Gastrocnemius medialis (tissue), 4 donors: ENCODE measurements around the gene PIRT. TPM values are rescaled to one million over a fixed set of nuclear protein-coding genes. Genes with fewer than 3 reads are reported as not detected.

ENCODE experiments used
- ATAC-seq, 2 donors: fragments of 150-250 bp; one replicate each; pipeline ENCODE4 v1.9.1; 2016
- DNase-seq, 2 donors: peaks; one replicate each; pipeline ENCODE4 v3.0.0-alpha.2; 2019
- H3K27ac ChIP-seq, 4 donors: fragments of 200-600 bp; sonication (generic); 1 replicate in 1 of 4; 2 replicates in 3 of 4; pipeline ENCODE4 v1.5.1; 2016 to 2018; ENCODE audit warnings: mild to moderate bottlenecking in 2 of 4, moderate library complexity in 1 of 4
- H3K27me3 ChIP-seq, 3 donors: fragments of 200-600 bp; sonication (generic) in 2 of 3; 1 replicate in 1 of 3; 2 replicates in 2 of 3; pipeline versions ENCODE4 v1.5.1 to v1.6.0; 2016 to 2019; ENCODE audit warnings: mild to moderate bottlenecking in 1 of 3, moderate library complexity in 1 of 3
- H3K36me3 ChIP-seq, 2 donors: fragments of 200-600 bp; sonication (generic) in 1 of 2; one replicate each; pipeline ENCODE4 v1.5.1; 2017 to 2018
- H3K4me1 ChIP-seq, 2 donors: fragments of 200-600 bp; sonication (generic) in 1 of 2; one replicate each; pipeline ENCODE4 v1.5.1; 2016 to 2017; ENCODE audit warnings: mild to moderate bottlenecking in 2 of 2
- H3K4me3 ChIP-seq, 4 donors: fragments of 200-600 bp; sonication (generic) in 3 of 4; 1 replicate in 1 of 4; 2 replicates in 3 of 4; pipeline ENCODE4 v1.5.1; 2016 to 2019; ENCODE audit warnings: mild to moderate bottlenecking in 2 of 4
- H3K9me3 ChIP-seq, 3 donors: fragments of 200-600 bp; sonication (generic) in 2 of 3; 1 replicate in 1 of 3; 2 replicates in 2 of 3; pipeline ENCODE4 v1.5.1; 2016 to 2019
- POLR2A ChIP-seq, 2 donors: fragments of 450-650 bp; IDR thresholded peaks; one replicate each; pipeline ENCODE4 v1.6.1; 2017; ENCODE audit warnings: antibody characterized with exemption in 2 of 2, mild to moderate bottlenecking in 2 of 2, moderate library complexity in 2 of 2
- in situ Hi-C, 4 donors: fragments of 200-750 bp; cut with MboI; loops; one replicate each; pipeline versions ENCODE4 v1.15.0 to v1.8.0; 2017; ENCODE audit warnings: low sequenced_read_pairs in 4 of 4
- intact Hi-C: fragments of 100-400 bp; cut with DNase I; formaldehyde crosslinking; loops from one replicate; pipeline ENCODE4 v1.15.1; 2023; ENCODE audit warnings: low total_unique reads
- total RNA-seq, 4 donors: library from RNA; depleted of rRNA; stranded (reverse); fragments of >200 nt; gene quantifications; one replicate each; pipeline versions ENCODE4 v1.1.0 to v1.2.3, GENCODE V29; 2016
- TF ChIP-seq, protein P1 (sequence below), 5 experiments: fragments of 450-650 bp in 3 of 5; fragments of 200-600 bp in 2 of 5; sonication (generic) in 2 of 5; IDR thresholded peaks in 4 of 5; conservative IDR thresholded peaks in 1 of 5; 1 replicate in 4 of 5; 2 replicates in 1 of 5; pipeline ENCODE4 v1.5.1; 2016 to 2019; ENCODE audit warnings: antibody characterized with exemption in 5 of 5, mild to moderate bottlenecking in 3 of 5, moderate library complexity in 3 of 5

PIRT gene
- total RNA-seq, 4 donors from 2014 or later = not detected

DNA sequence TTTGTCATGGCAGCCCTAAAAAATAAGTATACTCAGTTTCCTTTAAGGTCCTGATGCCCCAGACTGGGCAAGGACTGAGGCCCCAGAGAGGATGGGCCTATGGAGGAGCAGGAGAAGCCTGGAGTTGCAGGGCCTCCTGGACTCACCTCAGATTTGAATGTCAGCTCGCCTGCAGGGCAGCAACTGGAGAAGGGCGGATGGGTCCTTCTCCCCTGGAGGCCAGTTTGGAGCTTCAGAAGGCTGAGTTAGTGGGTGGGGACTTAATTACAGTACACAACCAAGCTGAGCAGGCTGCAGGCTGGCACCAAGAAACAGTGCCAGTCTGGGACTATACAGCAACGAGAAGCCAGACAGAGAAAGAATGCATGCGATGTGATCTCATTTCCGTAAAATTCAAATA is 6.2 kb downstream of the PIRT start:
- intact Hi-C loops = no loop called here
- no peak for DNase-seq
- Histone ChIP-seq H3K27me3 (no peaks in the 10 kb centered on the region), H3K36me3 (no peaks in the 10 kb centered on the region), H3K4me1 (no peaks in the 10 kb centered on the region), H3K27ac (no peak overlapping the region), H3K4me3 (no peak overlapping the region), H3K9me3 (no peaks in the 10 kb centered on the region)
- TF ChIP-seq, protein P1, sequence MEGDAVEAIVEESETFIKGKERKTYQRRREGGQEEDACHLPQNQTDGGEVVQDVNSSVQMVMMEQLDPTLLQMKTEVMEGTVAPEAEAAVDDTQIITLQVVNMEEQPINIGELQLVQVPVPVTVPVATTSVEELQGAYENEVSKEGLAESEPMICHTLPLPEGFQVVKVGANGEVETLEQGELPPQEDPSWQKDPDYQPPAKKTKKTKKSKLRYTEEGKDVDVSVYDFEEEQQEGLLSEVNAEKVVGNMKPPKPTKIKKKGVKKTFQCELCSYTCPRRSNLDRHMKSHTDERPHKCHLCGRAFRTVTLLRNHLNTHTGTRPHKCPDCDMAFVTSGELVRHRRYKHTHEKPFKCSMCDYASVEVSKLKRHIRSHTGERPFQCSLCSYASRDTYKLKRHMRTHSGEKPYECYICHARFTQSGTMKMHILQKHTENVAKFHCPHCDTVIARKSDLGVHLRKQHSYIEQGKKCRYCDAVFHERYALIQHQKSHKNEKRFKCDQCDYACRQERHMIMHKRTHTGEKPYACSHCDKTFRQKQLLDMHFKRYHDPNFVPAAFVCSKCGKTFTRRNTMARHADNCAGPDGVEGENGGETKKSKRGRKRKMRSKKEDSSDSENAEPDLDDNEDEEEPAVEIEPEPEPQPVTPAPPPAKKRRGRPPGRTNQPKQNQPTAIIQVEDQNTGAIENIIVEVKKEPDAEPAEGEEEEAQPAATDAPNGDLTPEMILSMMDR (IDR thresholded peaks at IDR 0.05 in 4 of 5, conservative IDR thresholded peaks at IDR 0.05 in 1 of 5) = no peak
- no peak for TF ChIP-seq POLR2A (IDR thresholded peaks at IDR 0.05)
- no peak for ATAC-seq
- in situ Hi-C loops = loop anchor here in 1 of 4 donors (25.0 kb wide), 1 partner anchor 194 kb away; no protein-coding TSS in a partner anchor

DNA sequence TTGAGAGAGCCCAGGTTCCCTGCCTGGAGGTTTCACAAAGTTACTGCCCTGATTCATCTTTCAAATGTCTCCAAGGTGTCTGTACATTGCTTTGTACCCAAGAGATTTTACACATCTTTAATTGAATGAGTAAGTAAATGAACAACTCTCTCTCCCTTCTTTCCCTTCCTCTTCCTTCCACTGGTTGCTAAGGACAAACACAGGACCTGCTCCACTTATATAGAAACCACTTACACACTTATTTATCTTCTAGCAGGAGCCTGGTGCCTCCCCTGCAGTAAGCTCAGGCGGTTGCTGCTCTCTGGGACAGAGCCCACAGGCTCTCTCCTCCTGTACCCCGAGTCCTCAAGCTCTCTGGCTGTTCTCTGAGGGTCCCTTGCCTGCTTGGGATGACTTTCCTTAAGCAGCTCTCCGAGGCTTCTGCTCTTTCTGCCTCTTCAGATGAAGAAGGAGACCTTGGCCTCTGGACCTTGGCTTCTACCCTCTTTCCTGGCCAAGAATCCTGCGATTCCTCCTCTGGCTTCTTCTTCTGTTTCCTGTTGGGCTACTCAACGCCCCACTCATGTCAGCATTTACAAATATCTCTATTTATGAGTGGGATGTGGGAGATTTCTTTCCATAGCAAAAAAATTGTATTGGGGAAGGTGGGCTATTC is 9.9 kb downstream of the PIRT start:
- no peaks in the 10 kb centered on the region for H3K36me3 ChIP-seq
- intact Hi-C loops (no loop called here), in situ Hi-C loops (loop anchor here in 1 of 4 donors (25.0 kb wide), 1 partner anchor 191 kb away; no protein-coding TSS in a partner anchor)
- TF ChIP-seq, protein P1 (IDR thresholded peaks at IDR 0.05 in 4 of 5, conservative IDR thresholded peaks at IDR 0.05 in 1 of 5) = no peak
- TF ChIP-seq POLR2A (IDR thresholded peaks at IDR 0.05) = no peak
- ATAC-seq (no peak), DNase-seq (no peak)
- no peak overlapping the region for H3K27ac ChIP-seq
- no peaks in the 10 kb centered on the region for H3K4me1 ChIP-seq
- H3K9me3 ChIP-seq = no peaks in the 10 kb centered on the region
- H3K27me3 ChIP-seq = no peaks in the 10 kb centered on the region
- no peak overlapping the region for H3K4me3 ChIP-seq

DNA sequence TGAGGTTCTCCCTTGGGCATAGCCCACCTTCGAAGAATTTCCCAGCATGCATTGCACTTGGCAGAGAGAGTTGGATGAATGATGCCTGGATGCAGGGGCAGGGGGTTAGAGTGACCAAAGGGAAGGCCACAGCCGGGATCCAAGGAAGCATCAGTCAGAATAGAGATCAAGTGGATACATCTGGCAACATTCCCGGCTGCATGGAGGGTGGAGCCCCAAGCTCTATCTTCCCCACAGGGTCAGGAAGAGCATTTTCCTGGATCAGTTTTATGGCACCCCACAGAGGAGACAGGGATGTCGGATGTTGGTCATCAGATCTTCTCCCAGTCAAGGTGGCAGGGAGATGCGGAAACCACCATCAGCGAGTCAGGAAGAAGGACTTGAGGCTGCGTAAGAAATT is 13.0 kb downstream of the PIRT start:
- no peak for DNase-seq
- H3K36me3 ChIP-seq = no peaks in the 10 kb centered on the region
- H3K27ac ChIP-seq = no peak overlapping the region
- H3K4me1 ChIP-seq = no peaks in the 10 kb centered on the region
- in situ Hi-C loops (loop anchor here in 1 of 4 donors (25.0 kb wide), 1 partner anchor 188 kb away; no protein-coding TSS in a partner anchor), intact Hi-C loops (no loop called here)
- no peak overlapping the region for H3K4me3 ChIP-seq
- no peaks in the 10 kb centered on the region for H3K27me3 ChIP-seq
- no peaks in the 10 kb centered on the region for H3K9me3 ChIP-seq
- TF ChIP-seq, protein P1 (IDR thresholded peaks at IDR 0.05 in 4 of 5, conservative IDR thresholded peaks at IDR 0.05 in 1 of 5) = no peak
- no peak for TF ChIP-seq POLR2A (IDR thresholded peaks at IDR 0.05)
- no peak for ATAC-seq

DNA sequence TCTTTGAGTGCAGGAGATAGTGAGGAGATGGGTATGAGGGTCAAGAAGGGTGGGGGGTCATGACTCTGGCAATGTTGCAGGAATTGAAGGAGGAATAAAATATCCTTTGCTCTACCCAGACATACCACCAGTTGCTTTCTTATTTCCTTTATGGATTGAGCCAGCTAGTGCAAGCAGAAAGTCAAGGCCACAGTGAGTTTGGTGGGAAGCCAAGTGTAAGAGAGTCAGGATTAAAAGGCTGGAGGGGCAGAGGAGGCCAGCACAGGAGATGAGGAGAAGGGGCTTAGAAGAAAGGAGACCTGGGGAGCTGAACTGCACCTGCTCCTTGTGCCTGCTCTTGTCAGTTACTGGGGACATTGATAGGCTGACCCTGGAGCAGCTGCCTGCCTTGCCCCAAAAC is 16.1 kb downstream of the PIRT start:
- TF ChIP-seq, protein P1 (IDR thresholded peaks at IDR 0.05 in 4 of 5, conservative IDR thresholded peaks at IDR 0.05 in 1 of 5) = no peak
- TF ChIP-seq POLR2A (IDR thresholded peaks at IDR 0.05) = no peak
- DNase-seq (no peak), ATAC-seq (no peak)
- Histone ChIP-seq H3K27ac (no peak overlapping the region), H3K36me3 (no peaks in the 10 kb centered on the region), H3K27me3 (no peaks in the 10 kb centered on the region), H3K4me1 (no peaks in the 10 kb centered on the region), H3K4me3 (no peak overlapping the region), H3K9me3 (no peaks in the 10 kb centered on the region)
- in situ Hi-C loops (no loop called here), intact Hi-C loops (no loop called here)
